ENCODE results near the gene SLC44A2.

DNA sequence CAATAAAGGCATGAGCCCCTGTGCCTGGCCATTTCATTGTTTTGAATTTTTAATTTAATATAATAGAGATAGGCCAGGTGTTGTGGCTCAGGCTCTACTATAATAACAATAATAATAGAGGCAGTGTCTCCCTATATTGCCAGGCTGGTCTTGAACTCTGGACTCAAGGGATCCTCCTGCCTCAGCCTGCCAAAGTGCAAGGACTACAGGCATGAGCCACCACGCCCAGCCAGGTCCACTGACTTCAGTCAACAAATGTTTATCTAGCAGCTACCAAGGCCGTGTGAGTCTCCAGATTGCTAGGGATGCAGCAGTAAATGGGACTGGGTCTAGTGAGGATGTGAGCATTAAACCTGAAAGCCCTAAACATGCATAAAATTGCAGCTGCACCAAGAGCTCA, 15.0 kb downstream of the SLC44A2 start:
- TF ChIP-seq, protein P1, sequence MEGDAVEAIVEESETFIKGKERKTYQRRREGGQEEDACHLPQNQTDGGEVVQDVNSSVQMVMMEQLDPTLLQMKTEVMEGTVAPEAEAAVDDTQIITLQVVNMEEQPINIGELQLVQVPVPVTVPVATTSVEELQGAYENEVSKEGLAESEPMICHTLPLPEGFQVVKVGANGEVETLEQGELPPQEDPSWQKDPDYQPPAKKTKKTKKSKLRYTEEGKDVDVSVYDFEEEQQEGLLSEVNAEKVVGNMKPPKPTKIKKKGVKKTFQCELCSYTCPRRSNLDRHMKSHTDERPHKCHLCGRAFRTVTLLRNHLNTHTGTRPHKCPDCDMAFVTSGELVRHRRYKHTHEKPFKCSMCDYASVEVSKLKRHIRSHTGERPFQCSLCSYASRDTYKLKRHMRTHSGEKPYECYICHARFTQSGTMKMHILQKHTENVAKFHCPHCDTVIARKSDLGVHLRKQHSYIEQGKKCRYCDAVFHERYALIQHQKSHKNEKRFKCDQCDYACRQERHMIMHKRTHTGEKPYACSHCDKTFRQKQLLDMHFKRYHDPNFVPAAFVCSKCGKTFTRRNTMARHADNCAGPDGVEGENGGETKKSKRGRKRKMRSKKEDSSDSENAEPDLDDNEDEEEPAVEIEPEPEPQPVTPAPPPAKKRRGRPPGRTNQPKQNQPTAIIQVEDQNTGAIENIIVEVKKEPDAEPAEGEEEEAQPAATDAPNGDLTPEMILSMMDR (IDR thresholded peaks at IDR 0.05; ENCODE audit: low read depth, low read length), result no peak
- no peak for TF ChIP-seq EZH2phosphoT487 (IDR thresholded peaks at IDR 0.05; ENCODE audit: low read depth)
